ENCODE measurements around the gene SPOCK3. TPM values are rescaled to one million over a fixed set of nuclear protein-coding genes. Genes with fewer than 3 reads are reported as not detected.
A peak's percentile ranks its signal among the peaks of the same experiment; 100 is the strongest.
"Not testable (repeated sequence)": the region's sequence is repeated elsewhere in the genome, so short reads cannot be mapped to it uniquely, and the experiment has no call there.

Gene SPOCK3
- under 1 TPM; 0.04 to 0.08 TPM for polyA plus RNA-seq

DNA sequence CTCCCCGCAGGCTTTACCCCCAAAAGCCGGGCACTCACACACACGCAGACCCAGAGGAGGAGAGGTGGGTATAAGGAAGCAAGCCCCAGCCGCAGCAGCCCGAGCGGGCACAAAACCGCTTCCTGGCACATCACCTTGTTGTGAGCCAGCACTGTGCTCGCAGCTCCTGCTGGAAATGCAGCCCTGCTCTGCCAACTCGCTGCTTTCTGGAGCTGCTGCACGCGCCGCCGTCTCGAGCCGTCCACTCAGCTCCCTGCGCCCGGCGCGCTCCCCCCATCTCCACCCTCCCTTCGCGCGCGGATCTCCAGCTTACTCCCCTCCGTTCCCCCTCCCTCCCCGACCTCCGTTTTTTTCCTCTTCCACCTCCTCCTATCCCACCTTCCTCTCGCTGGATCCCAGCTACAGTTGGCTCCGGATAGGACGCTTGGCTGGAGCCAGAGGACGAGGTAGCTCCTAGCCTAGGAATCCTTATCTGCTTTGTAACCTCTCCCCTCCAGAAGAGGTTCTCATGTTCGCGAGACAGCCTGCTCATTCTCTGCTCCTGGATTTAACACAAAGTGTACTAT, at the start of gene SPOCK3:
Gene SPOCK3 (minus strand): TSS at position 179 of the 566 bp plus-strand sequence.
- Histone ChIP-seq H3K36me3 (ENCODE audit: control insufficient read depth in 2 of 2, insufficient read depth in 2 of 2, low read length in 1 of 2) (no peaks in the 10 kb centered on the region), H3K9me3 (ENCODE audit: control insufficient read depth in 2 of 2, insufficient read depth in 1 of 2, low read depth in 1 of 2, low read length in 1 of 2) (peaks cover 0 to 2% of the 10 kb centered on the region in 2 donors), H3K27ac (ENCODE audit: low read depth in 2 of 2, low read length in 1 of 2) (no peak within 1 kb of the TSS), H3K27me3 (ENCODE audit: control insufficient read depth in 1 of 2, insufficient read depth in 2 of 2, low read length in 2 of 2) (no peaks in the 10 kb centered on the region), H3K4me1 (ENCODE audit: control insufficient read depth in 2 of 2, insufficient read depth in 2 of 2, low read length in 1 of 2) (peaks cover 2 to 5% of the 10 kb centered on the region in 2 donors), H3K4me3 (ENCODE audit: low read depth in 1 of 2, low read length in 2 of 2) (peak within 1 kb of the TSS; percentile 20 to 23)
- WGBS, 2 donors = 1 to 2% methylated on average over 31 to 32 of the region's 32 CpGs

DNA sequence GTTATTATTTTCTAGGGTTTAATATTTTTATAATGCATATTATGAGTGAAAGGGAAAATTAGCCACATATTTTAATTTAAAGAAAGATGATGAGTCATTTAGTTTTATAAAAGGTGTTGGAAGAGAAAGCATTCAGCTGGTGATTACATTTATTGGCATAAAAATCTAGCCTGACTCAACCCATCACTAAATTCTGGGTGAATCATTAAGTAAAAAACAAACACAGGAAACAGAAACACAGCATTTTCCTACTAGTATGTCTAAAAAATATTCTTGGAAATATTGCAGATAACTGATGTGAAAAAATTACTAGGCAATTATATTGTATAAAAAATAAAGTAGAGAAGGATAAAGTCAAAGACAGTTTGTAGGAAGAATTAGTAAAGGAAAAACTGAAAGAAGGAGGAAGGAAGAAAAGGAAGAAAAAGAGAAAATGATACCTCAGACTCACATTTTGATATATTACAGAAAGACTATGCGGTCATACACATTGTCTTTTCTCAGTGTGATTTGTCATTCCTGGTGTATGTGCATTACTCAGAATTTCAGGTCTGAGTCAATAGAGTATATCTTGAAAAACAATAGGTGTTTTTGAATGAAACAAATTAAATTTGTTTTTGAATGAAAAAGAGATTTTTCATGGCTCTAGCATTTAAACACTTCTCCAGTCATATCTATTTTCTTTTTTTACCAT, 48.0 kb upstream of the SPOCK3 start:
- H3K27me3 ChIP-seq (ENCODE audit: control insufficient read depth in 1 of 2, insufficient read depth in 2 of 2, low read length in 2 of 2) = no peaks in the 10 kb centered on the region
- WGBS, 2 donors = 64 to 67% methylated on average over 1 of the region's 1 CpG
- H3K4me1 ChIP-seq (ENCODE audit: control insufficient read depth in 2 of 2, insufficient read depth in 2 of 2, low read length in 1 of 2) = no peaks in the 10 kb centered on the region
- H3K4me3 ChIP-seq (ENCODE audit: low read depth in 1 of 2, low read length in 2 of 2) = no peak overlapping the region
- no peaks in the 10 kb centered on the region for H3K9me3 ChIP-seq (ENCODE audit: control insufficient read depth in 2 of 2, insufficient read depth in 1 of 2, low read depth in 1 of 2, low read length in 1 of 2)
- H3K27ac ChIP-seq (ENCODE audit: low read depth in 2 of 2, low read length in 1 of 2) = no peak overlapping the region
- no peaks in the 10 kb centered on the region for H3K36me3 ChIP-seq (ENCODE audit: control insufficient read depth in 2 of 2, insufficient read depth in 2 of 2, low read length in 1 of 2)

DNA sequence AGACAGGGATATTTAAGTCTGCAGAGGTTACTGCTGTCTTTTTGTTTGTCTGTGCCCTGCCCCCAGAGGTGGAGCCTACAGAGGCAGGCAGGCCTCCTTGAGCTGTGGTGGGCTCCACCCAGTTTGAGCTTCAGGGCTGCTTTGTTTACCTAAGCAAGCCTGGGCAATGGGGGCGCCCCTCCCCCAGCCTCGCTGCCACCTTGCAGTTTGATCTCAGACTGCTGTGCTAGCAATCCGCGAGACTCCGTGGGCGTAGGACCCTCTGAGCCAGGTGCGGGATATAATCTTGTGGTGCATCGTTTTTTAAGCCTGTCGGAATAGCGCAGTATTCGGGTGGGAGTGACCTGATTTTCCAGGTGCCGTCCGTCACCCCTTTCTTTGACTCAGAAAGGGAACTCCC, 47.3 kb upstream of the SPOCK3 start:
- H3K27ac ChIP-seq (ENCODE audit: low read depth in 2 of 2, low read length in 1 of 2); H3K4me1 ChIP-seq (ENCODE audit: control insufficient read depth in 2 of 2, insufficient read depth in 2 of 2, low read length in 1 of 2); H3K4me3 ChIP-seq (ENCODE audit: low read depth in 1 of 2, low read length in 2 of 2); H3K36me3 ChIP-seq (ENCODE audit: control insufficient read depth in 2 of 2, insufficient read depth in 2 of 2, low read length in 1 of 2); H3K9me3 ChIP-seq (ENCODE audit: control insufficient read depth in 2 of 2, insufficient read depth in 1 of 2, low read depth in 1 of 2, low read length in 1 of 2); H3K27me3 ChIP-seq (ENCODE audit: control insufficient read depth in 1 of 2, insufficient read depth in 2 of 2, low read length in 2 of 2): not testable (repeated sequence)
- WGBS, 2 donors = 91 to 92% methylated on average over 13 of the region's 13 CpGs

DNA sequence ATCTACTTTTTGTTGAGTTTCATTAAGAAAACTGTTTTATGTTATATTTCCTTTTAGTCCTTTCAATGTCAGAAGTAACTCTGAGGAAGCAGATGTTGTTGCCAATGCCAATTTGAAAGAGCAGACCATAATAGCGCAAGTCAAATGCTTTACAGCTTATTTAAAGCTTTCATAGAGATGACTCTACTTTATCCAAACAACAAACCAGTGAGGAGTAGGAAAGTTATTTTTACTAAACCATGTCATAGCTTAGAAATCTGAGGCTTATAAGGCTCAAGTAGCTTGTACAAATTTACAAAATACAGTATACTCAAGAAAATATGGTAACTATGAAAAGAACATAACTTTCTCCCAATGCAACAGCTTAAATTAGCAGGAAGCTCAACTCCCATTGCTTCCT, 40.1 kb upstream of the SPOCK3 start:
- H3K27me3 ChIP-seq (ENCODE audit: control insufficient read depth in 1 of 2, insufficient read depth in 2 of 2, low read length in 2 of 2) = no peaks in the 10 kb centered on the region
- no peaks in the 10 kb centered on the region for H3K9me3 ChIP-seq (ENCODE audit: control insufficient read depth in 2 of 2, insufficient read depth in 1 of 2, low read depth in 1 of 2, low read length in 1 of 2)
- H3K4me3 ChIP-seq (ENCODE audit: low read depth in 1 of 2, low read length in 2 of 2) = no peak overlapping the region
- no peaks in the 10 kb centered on the region for H3K36me3 ChIP-seq (ENCODE audit: control insufficient read depth in 2 of 2, insufficient read depth in 2 of 2, low read length in 1 of 2)
- no peak overlapping the region for H3K27ac ChIP-seq (ENCODE audit: low read depth in 2 of 2, low read length in 1 of 2)
- WGBS, 2 donors = 60 to 61% methylated on average over 1 of the region's 1 CpG
- no peaks in the 10 kb centered on the region for H3K4me1 ChIP-seq (ENCODE audit: control insufficient read depth in 2 of 2, insufficient read depth in 2 of 2, low read length in 1 of 2)

DNA sequence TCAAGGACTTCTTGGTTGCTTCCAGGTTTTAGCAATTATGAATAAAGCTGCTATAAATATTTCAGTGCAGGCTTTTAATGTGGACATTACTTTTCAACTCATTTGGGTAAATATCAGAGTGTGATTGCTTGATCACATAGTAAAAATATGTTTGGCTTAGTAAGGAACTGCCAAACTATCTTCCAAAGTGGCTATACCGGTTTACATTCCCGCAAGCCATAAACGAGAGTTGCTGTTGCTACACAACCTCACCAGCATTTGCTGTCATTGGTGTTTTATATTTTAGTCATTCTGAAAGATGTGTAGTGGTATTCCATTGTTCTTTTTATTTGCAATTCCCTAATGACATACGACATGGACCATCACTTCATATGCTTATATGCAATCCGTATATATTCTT, 30.9 kb upstream of the SPOCK3 start:
- H3K9me3 ChIP-seq (ENCODE audit: control insufficient read depth in 2 of 2, insufficient read depth in 1 of 2, low read depth in 1 of 2, low read length in 1 of 2) = no peaks in the 10 kb centered on the region
- no peak overlapping the region for H3K4me3 ChIP-seq (ENCODE audit: low read depth in 1 of 2, low read length in 2 of 2)
- no peak overlapping the region for H3K27ac ChIP-seq (ENCODE audit: low read depth in 2 of 2, low read length in 1 of 2)
- no peaks in the 10 kb centered on the region for H3K4me1 ChIP-seq (ENCODE audit: control insufficient read depth in 2 of 2, insufficient read depth in 2 of 2, low read length in 1 of 2)
- no peaks in the 10 kb centered on the region for H3K27me3 ChIP-seq (ENCODE audit: control insufficient read depth in 1 of 2, insufficient read depth in 2 of 2, low read length in 2 of 2)
- 59 to 64% methylated on average over 5 of the region's 5 CpGs for WGBS, 2 donors
- H3K36me3 ChIP-seq (ENCODE audit: control insufficient read depth in 2 of 2, insufficient read depth in 2 of 2, low read length in 1 of 2) = no peaks in the 10 kb centered on the region

DNA sequence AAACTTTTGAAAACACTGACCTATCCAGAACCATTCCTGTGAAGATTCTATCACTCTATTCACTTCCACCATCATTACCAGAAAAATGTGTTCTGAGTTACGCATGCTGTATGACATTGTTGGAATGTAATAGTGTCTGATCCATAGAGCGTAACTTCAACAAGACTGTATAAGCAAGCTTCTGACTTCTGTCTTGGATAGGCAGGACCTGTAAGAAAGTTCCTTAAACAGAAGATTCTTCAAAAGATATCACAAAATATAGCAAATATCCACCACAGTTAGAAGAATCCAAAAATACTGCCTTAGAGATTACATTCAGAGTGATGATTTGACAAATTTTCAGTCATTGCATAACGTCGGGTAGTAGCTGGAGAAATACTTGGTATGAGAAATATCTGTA, 14.0 kb upstream of the SPOCK3 start:
- Histone ChIP-seq H3K4me3 (ENCODE audit: low read depth in 1 of 2, low read length in 2 of 2) (no peak overlapping the region), H3K27ac (ENCODE audit: low read depth in 2 of 2, low read length in 1 of 2) (no peak overlapping the region), H3K36me3 (ENCODE audit: control insufficient read depth in 2 of 2, insufficient read depth in 2 of 2, low read length in 1 of 2) (no peaks in the 10 kb centered on the region), H3K27me3 (ENCODE audit: control insufficient read depth in 1 of 2, insufficient read depth in 2 of 2, low read length in 2 of 2) (no peaks in the 10 kb centered on the region), H3K4me1 (ENCODE audit: control insufficient read depth in 2 of 2, insufficient read depth in 2 of 2, low read length in 1 of 2) (no peaks in the 10 kb centered on the region), H3K9me3 (ENCODE audit: control insufficient read depth in 2 of 2, insufficient read depth in 1 of 2, low read depth in 1 of 2, low read length in 1 of 2) (peaks cover 0 to 4% of the 10 kb centered on the region in 2 donors)
- WGBS, 2 donors = 87 to 88% methylated on average over 4 of the region's 4 CpGs

DNA sequence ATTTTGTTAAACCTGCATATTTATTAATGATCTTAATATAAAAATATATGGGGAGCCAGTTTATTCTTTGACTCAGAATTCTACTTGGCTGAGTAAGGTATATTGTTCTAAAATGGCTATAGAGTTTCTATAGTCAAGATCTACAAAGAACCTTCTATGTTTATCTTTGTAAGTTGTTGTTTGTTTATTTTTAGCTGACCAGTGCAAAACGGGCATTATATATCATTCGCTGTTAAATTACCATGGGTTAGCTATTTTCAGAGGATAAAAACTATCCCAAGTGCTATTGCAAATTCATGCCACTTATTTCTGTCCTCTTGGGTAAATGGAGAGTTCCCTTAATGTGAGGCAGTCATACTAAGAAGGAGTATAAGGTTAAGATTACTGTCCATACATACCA, 5.3 kb upstream of the SPOCK3 start:
- H3K27ac ChIP-seq (ENCODE audit: low read depth in 2 of 2, low read length in 1 of 2) = no peak overlapping the region
- no peaks in the 10 kb centered on the region for H3K4me1 ChIP-seq (ENCODE audit: control insufficient read depth in 2 of 2, insufficient read depth in 2 of 2, low read length in 1 of 2)
- H3K4me3 ChIP-seq (ENCODE audit: low read depth in 1 of 2, low read length in 2 of 2) = no peak overlapping the region
- H3K9me3 ChIP-seq (ENCODE audit: control insufficient read depth in 2 of 2, insufficient read depth in 1 of 2, low read depth in 1 of 2, low read length in 1 of 2) = no peaks in the 10 kb centered on the region
- 64 to 68% methylated on average over 2 of the region's 2 CpGs for WGBS, 2 donors
- no peaks in the 10 kb centered on the region for H3K36me3 ChIP-seq (ENCODE audit: control insufficient read depth in 2 of 2, insufficient read depth in 2 of 2, low read length in 1 of 2)
- H3K27me3 ChIP-seq (ENCODE audit: control insufficient read depth in 1 of 2, insufficient read depth in 2 of 2, low read length in 2 of 2) = peaks cover 0 to 2% of the 10 kb centered on the region in 2 donors

DNA sequence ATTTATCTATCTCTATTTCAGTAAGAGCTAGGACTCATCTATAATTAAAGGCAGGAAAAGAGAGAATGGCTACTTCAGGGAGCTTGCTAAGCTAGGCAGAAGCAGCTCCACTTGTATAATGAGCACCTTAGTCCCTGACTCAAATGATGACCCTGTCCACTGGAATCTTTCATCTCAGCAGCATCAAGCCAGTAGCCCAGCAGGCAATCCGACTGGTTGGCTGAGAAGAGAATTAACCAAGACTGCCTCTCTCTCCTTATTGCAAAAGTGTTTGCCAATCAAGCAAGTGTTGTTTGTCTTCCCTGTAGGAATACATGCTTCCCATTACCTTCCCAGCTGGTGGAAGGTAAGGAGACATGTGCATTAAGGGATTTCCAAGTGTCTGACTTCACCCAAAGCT, 3.9 kb upstream of the SPOCK3 start:
- WGBS, 2 donors = 54 to 57% methylated on average over 1 of the region's 1 CpG
- Histone ChIP-seq H3K27me3 (ENCODE audit: control insufficient read depth in 1 of 2, insufficient read depth in 2 of 2, low read length in 2 of 2) (peaks cover 0 to 2% of the 10 kb centered on the region in 2 donors), H3K4me3 (ENCODE audit: low read depth in 1 of 2, low read length in 2 of 2) (no peak overlapping the region), H3K4me1 (ENCODE audit: control insufficient read depth in 2 of 2, insufficient read depth in 2 of 2, low read length in 1 of 2) (peaks cover 2 to 5% of the 10 kb centered on the region in 2 donors), H3K9me3 (ENCODE audit: control insufficient read depth in 2 of 2, insufficient read depth in 1 of 2, low read depth in 1 of 2, low read length in 1 of 2) (no peaks in the 10 kb centered on the region), H3K27ac (ENCODE audit: low read depth in 2 of 2, low read length in 1 of 2) (no peak overlapping the region), H3K36me3 (ENCODE audit: control insufficient read depth in 2 of 2, insufficient read depth in 2 of 2, low read length in 1 of 2) (no peaks in the 10 kb centered on the region)

DNA sequence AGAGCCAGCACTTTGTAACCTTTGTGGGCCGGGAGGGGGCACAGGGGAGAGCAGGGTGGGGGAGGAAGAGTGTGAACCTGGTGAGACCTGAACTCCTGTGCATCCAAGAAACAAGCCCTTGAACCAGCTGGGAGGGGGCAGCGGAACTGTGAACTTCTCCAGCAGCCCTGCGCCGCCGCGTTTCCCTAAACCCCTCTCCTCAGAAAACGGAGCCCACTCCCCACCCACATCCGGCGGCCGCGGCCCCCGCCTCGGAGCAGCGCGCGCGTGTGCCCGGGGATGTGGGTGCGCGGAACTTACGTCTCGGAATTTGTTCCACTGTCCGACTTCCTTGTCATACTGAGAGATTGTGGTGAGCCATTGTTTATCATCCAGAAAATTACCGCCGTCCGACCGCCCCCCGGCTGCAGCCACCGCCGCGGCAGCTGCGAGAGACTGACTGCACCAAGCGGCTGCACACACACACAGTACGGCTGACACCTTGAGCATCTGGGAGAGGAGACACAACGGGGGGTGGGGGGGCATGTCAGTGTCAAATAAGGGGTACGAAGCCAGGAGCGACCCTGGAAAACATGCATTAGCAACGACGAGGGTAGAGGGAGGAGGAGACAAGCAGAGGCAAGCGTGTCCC, 494 bp downstream of the SPOCK3 start:
- Histone ChIP-seq H3K36me3 (ENCODE audit: control insufficient read depth in 2 of 2, insufficient read depth in 2 of 2, low read length in 1 of 2) (no peaks in the 10 kb centered on the region), H3K27ac (ENCODE audit: low read depth in 2 of 2, low read length in 1 of 2) (no peak overlapping the region), H3K4me1 (ENCODE audit: control insufficient read depth in 2 of 2, insufficient read depth in 2 of 2, low read length in 1 of 2) (peaks cover 2 to 5% of the 10 kb centered on the region in 2 donors), H3K27me3 (ENCODE audit: control insufficient read depth in 1 of 2, insufficient read depth in 2 of 2, low read length in 2 of 2) (no peaks in the 10 kb centered on the region), H3K4me3 (ENCODE audit: low read depth in 1 of 2, low read length in 2 of 2) (peak overlapping the region; percentile 20 to 23), H3K9me3 (ENCODE audit: control insufficient read depth in 2 of 2, insufficient read depth in 1 of 2, low read depth in 1 of 2, low read length in 1 of 2) (peaks cover 0 to 2% of the 10 kb centered on the region in 2 donors)
- 1% methylated on average over 40 of the region's 40 CpGs for WGBS, 2 donors
